Measurements from ENCODE around the gene BATF. TPM values are rescaled to one million over a fixed set of nuclear protein-coding genes. Genes with fewer than 3 reads are reported as not detected.

The BATF gene
- total RNA-seq, 4 donors from 2014 or later: 3.1 to 28.1 (median 5.9) TPM; not detected in 1

GRCh38 chr14:75491376-75491978 lies 30.8 kb upstream of the BATF start:
- Histone ChIP-seq H3K9me3 (no peaks in the 10 kb centered on the region), H3K4me1 (no peaks in the 10 kb centered on the region), H3K4me3 (no peak overlapping the region), H3K36me3 (no peaks in the 10 kb centered on the region), H3K27ac (no peak overlapping the region), H3K27me3 (no peaks in the 10 kb centered on the region)
- TF ChIP-seq CTCF (IDR thresholded peaks at IDR 0.05) (no peak), POLR2A (IDR thresholded peaks at IDR 0.05) (no peak)
- DNase-seq: no peak

- Histone ChIP-seq H3K36me3 (no peaks in the 10 kb centered on the region), H3K9me3 (no peaks in the 10 kb centered on the region), H3K4me3 (no peak overlapping the region), H3K27me3 (no peaks in the 10 kb centered on the region), H3K27ac (no peak overlapping the region), H3K4me1 (no peaks in the 10 kb centered on the region)
- TF ChIP-seq POLR2A (IDR thresholded peaks at IDR 0.05): no peak
- no peak for TF ChIP-seq CTCF (IDR thresholded peaks at IDR 0.05)
- DNase-seq: no peak
Observed at GRCh38 chr14:75492832-75493591, 29.3 kb upstream of the BATF start.

GRCh38 chr14:75493592-75494087 lies 28.6 kb upstream of the BATF start:
- Histone ChIP-seq H3K36me3 (no peaks in the 10 kb centered on the region), H3K27ac (no peak overlapping the region)

GRCh38 chr14:75494896-75495295 lies 27.4 kb upstream of the BATF start:
- H3K27ac ChIP-seq: no peak overlapping the region

More at GRCh38 chr14:75493592-75494087, 28.6 kb upstream of the BATF start:
- Histone ChIP-seq H3K4me1 (no peaks in the 10 kb centered on the region), H3K9me3 (no peaks in the 10 kb centered on the region), H3K4me3 (no peak overlapping the region), H3K27me3 (no peaks in the 10 kb centered on the region)
- no peak for TF ChIP-seq POLR2A (IDR thresholded peaks at IDR 0.05)
- TF ChIP-seq CTCF (IDR thresholded peaks at IDR 0.05): no peak
- no peak for DNase-seq

GRCh38 chr14:75495399-75495798 lies 26.9 kb upstream of the BATF start:
- TF ChIP-seq CTCF (IDR thresholded peaks at IDR 0.05): no peak
- TF ChIP-seq POLR2A (IDR thresholded peaks at IDR 0.05): no peak
- Histone ChIP-seq H3K4me3 (no peak overlapping the region), H3K27ac (no peak overlapping the region), H3K36me3 (no peaks in the 10 kb centered on the region), H3K9me3 (no peaks in the 10 kb centered on the region), H3K27me3 (no peaks in the 10 kb centered on the region), H3K4me1 (no peaks in the 10 kb centered on the region)
- DNase-seq: no peak

More at GRCh38 chr14:75494896-75495295, 27.4 kb upstream of the BATF start:
- Histone ChIP-seq H3K9me3 (no peaks in the 10 kb centered on the region), H3K4me3 (no peak overlapping the region), H3K36me3 (no peaks in the 10 kb centered on the region), H3K4me1 (no peaks in the 10 kb centered on the region), H3K27me3 (no peaks in the 10 kb centered on the region)
- TF ChIP-seq CTCF (IDR thresholded peaks at IDR 0.05) (no peak), POLR2A (IDR thresholded peaks at IDR 0.05) (no peak)
- no peak for DNase-seq

All from Peyer's patch (tissue), 4 donors.